WTC11 (cell line): ENCODE measurements around the gene LYPD1.

Experiments
- ETV6 ChIP-seq: sonication (generic); formaldehyde crosslinking; IDR thresholded peaks from 2 replicates; pipeline ENCODE4 v1.8.1; 2022; ENCODE audit warnings: mild to moderate bottlenecking, missing genetic modification reagents
- ZNF219 ChIP-seq: sonication (generic); formaldehyde crosslinking; IDR thresholded peaks from 2 replicates; pipeline ENCODE4 v1.8.0; 2023; ENCODE audit warnings: missing genetic modification reagents, mild to moderate bottlenecking, borderline replicate concordance
- TF ChIP-seq, protein P1 (sequence below): sonication (generic); formaldehyde crosslinking; IDR thresholded peaks from 2 replicates; pipeline ENCODE4 v1.8.0; 2022; ENCODE audit warnings: mild to moderate bottlenecking, missing genetic modification reagents
- TF ChIP-seq, protein P2 (sequence below): fragments of 200-600 bp; IDR thresholded peaks from 2 replicates; pipeline ENCODE4 v1.8.0; 2022; ENCODE audit warnings: antibody characterized with exemption
- TF ChIP-seq, protein P3 (sequence below): fragments of 250-450 bp; sonication (Bioruptor Pico); IDR thresholded peaks from 2 replicates; pipeline ENCODE4 v2.1.2; 2022; ENCODE audit warnings: mild to moderate bottlenecking, moderate library complexity
- TF ChIP-seq, protein P4 (sequence below): sonication (generic); formaldehyde crosslinking; IDR thresholded peaks from 2 replicates; pipeline ENCODE4 v1.8.0; 2022; ENCODE audit warnings: mild to moderate bottlenecking, missing genetic modification reagents

DNA sequence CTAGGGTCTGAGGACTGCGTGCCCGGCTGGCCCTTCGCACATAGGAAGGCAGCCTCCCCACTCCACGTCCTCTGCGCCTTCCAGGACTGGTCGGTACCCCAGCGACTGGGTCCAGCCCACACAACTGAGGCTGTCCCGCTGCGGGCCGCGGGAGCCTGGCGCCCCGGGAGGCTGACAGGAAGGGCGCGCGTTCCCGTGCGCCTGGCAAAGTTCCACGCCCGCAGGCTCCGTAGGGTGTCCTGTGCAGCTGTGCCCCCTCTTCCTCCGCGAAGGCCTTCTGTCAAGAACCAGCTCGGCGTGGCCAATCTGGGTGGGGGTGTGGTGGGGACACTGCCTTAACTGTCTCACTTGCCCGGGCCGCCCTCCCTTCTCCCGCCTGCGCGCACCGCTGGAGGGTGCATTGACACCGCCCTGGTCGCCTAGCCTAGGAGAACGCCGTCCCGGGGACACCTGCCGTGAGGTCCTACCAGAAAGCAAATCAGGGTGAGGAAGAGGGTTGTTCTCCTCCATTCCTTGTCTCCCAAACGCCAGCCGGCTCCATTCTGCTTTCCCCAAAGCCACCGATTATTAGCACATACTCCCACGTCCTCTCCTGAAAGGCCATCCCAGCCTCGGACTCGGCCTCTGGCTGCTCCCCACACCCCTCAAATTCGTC lies 618 bp upstream of the LYPD1 start:
- TF ChIP-seq, protein P1, sequence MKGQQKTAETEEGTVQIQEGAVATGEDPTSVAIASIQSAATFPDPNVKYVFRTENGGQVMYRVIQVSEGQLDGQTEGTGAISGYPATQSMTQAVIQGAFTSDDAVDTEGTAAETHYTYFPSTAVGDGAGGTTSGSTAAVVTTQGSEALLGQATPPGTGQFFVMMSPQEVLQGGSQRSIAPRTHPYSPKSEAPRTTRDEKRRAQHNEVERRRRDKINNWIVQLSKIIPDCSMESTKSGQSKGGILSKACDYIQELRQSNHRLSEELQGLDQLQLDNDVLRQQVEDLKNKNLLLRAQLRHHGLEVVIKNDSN (CRISPR knock-in tag): no peak; the same call in 1 of the 2 replicates
- no peak for TF ChIP-seq ETV6 (CRISPR knock-in tag)
- TF ChIP-seq, protein P2, sequence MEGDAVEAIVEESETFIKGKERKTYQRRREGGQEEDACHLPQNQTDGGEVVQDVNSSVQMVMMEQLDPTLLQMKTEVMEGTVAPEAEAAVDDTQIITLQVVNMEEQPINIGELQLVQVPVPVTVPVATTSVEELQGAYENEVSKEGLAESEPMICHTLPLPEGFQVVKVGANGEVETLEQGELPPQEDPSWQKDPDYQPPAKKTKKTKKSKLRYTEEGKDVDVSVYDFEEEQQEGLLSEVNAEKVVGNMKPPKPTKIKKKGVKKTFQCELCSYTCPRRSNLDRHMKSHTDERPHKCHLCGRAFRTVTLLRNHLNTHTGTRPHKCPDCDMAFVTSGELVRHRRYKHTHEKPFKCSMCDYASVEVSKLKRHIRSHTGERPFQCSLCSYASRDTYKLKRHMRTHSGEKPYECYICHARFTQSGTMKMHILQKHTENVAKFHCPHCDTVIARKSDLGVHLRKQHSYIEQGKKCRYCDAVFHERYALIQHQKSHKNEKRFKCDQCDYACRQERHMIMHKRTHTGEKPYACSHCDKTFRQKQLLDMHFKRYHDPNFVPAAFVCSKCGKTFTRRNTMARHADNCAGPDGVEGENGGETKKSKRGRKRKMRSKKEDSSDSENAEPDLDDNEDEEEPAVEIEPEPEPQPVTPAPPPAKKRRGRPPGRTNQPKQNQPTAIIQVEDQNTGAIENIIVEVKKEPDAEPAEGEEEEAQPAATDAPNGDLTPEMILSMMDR: no peak
- no peak for TF ChIP-seq ZNF219 (CRISPR knock-in tag)
- TF ChIP-seq, protein P3, sequence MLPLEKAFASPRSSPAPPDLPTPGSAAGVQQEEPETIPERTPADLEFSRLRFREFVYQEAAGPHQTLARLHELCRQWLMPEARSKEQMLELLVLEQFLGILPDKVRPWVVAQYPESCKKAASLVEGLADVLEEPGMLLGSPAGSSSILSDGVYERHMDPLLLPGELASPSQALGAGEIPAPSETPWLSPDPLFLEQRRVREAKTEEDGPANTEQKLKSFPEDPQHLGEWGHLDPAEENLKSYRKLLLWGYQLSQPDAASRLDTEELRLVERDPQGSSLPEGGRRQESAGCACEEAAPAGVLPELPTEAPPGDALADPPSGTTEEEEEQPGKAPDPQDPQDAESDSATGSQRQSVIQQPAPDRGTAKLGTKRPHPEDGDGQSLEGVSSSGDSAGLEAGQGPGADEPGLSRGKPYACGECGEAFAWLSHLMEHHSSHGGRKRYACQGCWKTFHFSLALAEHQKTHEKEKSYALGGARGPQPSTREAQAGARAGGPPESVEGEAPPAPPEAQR (CRISPR knock-in tag): no peak
- TF ChIP-seq, protein P4, sequence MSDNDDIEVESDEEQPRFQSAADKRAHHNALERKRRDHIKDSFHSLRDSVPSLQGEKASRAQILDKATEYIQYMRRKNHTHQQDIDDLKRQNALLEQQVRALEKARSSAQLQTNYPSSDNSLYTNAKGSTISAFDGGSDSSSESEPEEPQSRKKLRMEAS (CRISPR knock-in tag): no peak
